ENCODE data around the gene RTN4R. TPM values are rescaled to one million over a fixed set of nuclear protein-coding genes. Genes with fewer than 3 reads are reported as not detected.
A peak's percentile ranks its signal among the peaks of the same experiment; 100 is the strongest.

RTN4R gene
- total and polyA plus RNA-seq, 2 of the 8 experiments (the other 6 are each of a cell fraction or from before 2014, with no cell fraction given), result 21.8 to 41.3 TPM

- Histone ChIP-seq H2BK15ac (ENCODE audit: low read length) (no peak overlapping the region), H4K91ac (replicated peaks; ENCODE audit: insufficient read length, low read length) (no peak overlapping the region), H3K4me1 (replicated peaks in 1 of 4; ENCODE audit: control insufficient read depth in 3 of 4, insufficient read depth in 4 of 4, low read length in 3 of 4) (peaks cover 0 to 4% (median under 1%) of the 10 kb centered on the region in 4 experiments; a peak in 2 of 7 replicates), H3K27me3 (replicated peaks in 1 of 4; ENCODE audit: control insufficient read depth in 3 of 4, extremely low read depth in 1 of 4, insufficient read depth in 3 of 4, low read length in 3 of 4) (no peaks in the 10 kb centered on the region), H3K18ac (ENCODE audit: extremely low read depth, low read length) (no peak overlapping the region), H3K4me3 (ENCODE audit: extremely low read depth in 1 of 4, insufficient read depth in 2 of 4, low read depth in 3 of 4, low read length in 4 of 4) (no peak overlapping the region), H3K14ac (ENCODE audit: insufficient read length) (no peak overlapping the region), H4K20me1 (replicated peaks in 1 of 2; ENCODE audit: control insufficient read depth in 1 of 2, insufficient read depth in 2 of 2, low read length in 2 of 2) (peaks cover 0 to 8% of the 10 kb centered on the region in 2 experiments), H4K8ac (ENCODE audit: extremely low read depth, insufficient read depth, low read length) (no peak overlapping the region), H2AK5ac (ENCODE audit: low read depth, low read length) (no peak overlapping the region), H3K79me2 (ENCODE audit: control insufficient read depth in 1 of 2, insufficient read depth in 2 of 2, low read length in 2 of 2) (peaks cover 0 to 6% of the 10 kb centered on the region in 2 experiments; a peak in 1 of 4 replicates), H3K23ac (ENCODE audit: insufficient read length) (no peak overlapping the region), H3K79me1 (ENCODE audit: low read depth, low read length) (0 out of 2 replicates have a peak, but pooled peaks cover 3% of the 10 kb centered on the region), H2BK5ac (ENCODE audit: low read depth, low read length) (no peak overlapping the region), H3K23me2 (ENCODE audit: low read depth, low read length) (no peaks in the 10 kb centered on the region), H3K9ac (replicated peaks in 1 of 4; ENCODE audit: extremely low read depth in 1 of 4, low read depth in 3 of 4, low read length in 3 of 4) (no peak overlapping the region), H3K36me3 (ENCODE audit: control insufficient read depth in 2 of 4, insufficient read depth in 4 of 4, low read length in 3 of 4) (no peaks in the 10 kb centered on the region), H3K27ac (ENCODE audit: low read depth, low read length) (no peak overlapping the region), H2BK12ac (ENCODE audit: low read depth, low read length) (no peak overlapping the region), H3K4ac (replicated peaks; ENCODE audit: insufficient read length, low read depth, low read length) (no peak overlapping the region), H3K4me2 (ENCODE audit: insufficient read depth in 1 of 2, low read depth in 2 of 2, low read length in 2 of 2) (no peak overlapping the region), H2BK120ac (replicated peaks; ENCODE audit: low read depth, low read length) (no peak overlapping the region), H2BK20ac (ENCODE audit: low read length) (no peak overlapping the region), H3K9me3 (ENCODE audit: insufficient read depth in 2 of 2, low read depth in 1 of 2, low read length in 1 of 2) (no peaks in the 10 kb centered on the region), H2AFZ (ENCODE audit: low read length) (no peak overlapping the region), H3K56ac (replicated peaks; ENCODE audit: insufficient read length, low read depth, low read length) (no peak overlapping the region), H4K5ac (ENCODE audit: insufficient read length, low read depth, low read length) (no peak overlapping the region)
- TF ChIP-seq E2F6 (IDR thresholded peaks at IDR 0.05) (no peak), PHF8 (conservative IDR thresholded peaks at IDR 0.05; ENCODE audit: low read depth, low read length) (no peak), JUN (IDR thresholded peaks at IDR 0.05; ENCODE audit: low read depth, low read length) (no peak), KDM5A (IDR thresholded peaks at IDR 0.05; ENCODE audit: low read length) (no peak), EP300 (IDR thresholded peaks at IDR 0.05; ENCODE audit: borderline replicate concordance in 1 of 2, low read depth in 2 of 2, low read length in 2 of 2) (no peak), SIN3A (conservative IDR thresholded peaks at IDR 0.05 in 1 of 2, IDR thresholded peaks at IDR 0.05 in 1 of 2; ENCODE audit: low read depth in 1 of 2, low read length in 2 of 2) (no peak), TEAD4 (IDR thresholded peaks at IDR 0.05; ENCODE audit: low read depth, low read length) (no peak), GTF2F1 (IDR thresholded peaks at IDR 0.05; ENCODE audit: borderline replicate concordance, low read depth, low read length) (no peak)
- POLR2A ChIA-PET (ENCODE audit: partially characterized antibody), result no interaction called here
- CTCF ChIA-PET (ENCODE audit: partially characterized antibody), result interaction anchor here (0.6 to 1.9 kb wide), 8 partner anchors 17 to 200 kb away, joined by 3 to 6 read pairs (median 4); no protein-coding TSS in a partner anchor
- no peak for FAIRE-seq
- 89% methylated on average over 7 of the region's 14 CpGs; no CpG with 5 or more reads in 1 of the 2 experiments for WGBS, 2 experiments (ENCODE audit: extremely low coverage in 1 of 2, insufficient coverage in 1 of 2, insufficient read length in 1 of 2, insufficient replicate concordance in 2 of 2, low coverage in 1 of 2, low lambda C conversion rate in 2 of 2, missing lambda C conversion rate in 1 of 2)
- DNase-seq (ENCODE audit: low read depth in 1 of 2, low spot score in 2 of 2), result peak in 1 of 2 experiments; percentile 35
Observed at GRCh38 chr22:20312396-20313191, 44.5 kb upstream of the RTN4R start.

Measured in H1 (cell line).